GM23338 (cell line): ENCODE data around the gene NPB. TPM values are rescaled to one million over a fixed set of nuclear protein-coding genes. Genes with fewer than 3 reads are reported as not detected.

Experiments used
- ATAC-seq: fragments of 200-7000 bp; cut with Tn5 transposase; 3 replicates; pipeline ENCODE4 v1.9.1; 2020
- DNase-seq: peaks from one replicate; pipeline ENCODE4 v3.0.0-alpha.2; 2015; ENCODE audit warnings: low spot score
- H2AFZ ChIP-seq: fragments of 200-600 bp; sonication (generic); 2 replicates; pipeline ENCODE4 v1.8.0; 2016; ENCODE audit warnings: antibody characterized with exemption, mild to moderate bottlenecking, moderate library complexity
- H3F3A ChIP-seq: fragments of 200-600 bp; sonication (generic); replicated peaks from 2 replicates; pipeline ENCODE4 v1.8.0; 2017; ENCODE audit warnings: antibody characterized with exemption, mixed run types, low read depth
- H3K27ac ChIP-seq: fragments of 200-600 bp; sonication (generic); 2 replicates; pipeline ENCODE4 v1.6.1; 2016; ENCODE audit warnings: low read depth
- H3K27me3 ChIP-seq: fragments of 200-600 bp; sonication (generic); 2 replicates; pipeline ENCODE4 v1.8.0; 2016; ENCODE audit warnings: mild to moderate bottlenecking, mixed run types, moderate library complexity; ENCODE audit not compliant: insufficient read depth
- H3K36me3 ChIP-seq: fragments of 200-600 bp; sonication (generic); 2 replicates; pipeline ENCODE4 v1.8.0; 2016; ENCODE audit warnings: mild to moderate bottlenecking; ENCODE audit not compliant: insufficient read depth
- H3K4me1 ChIP-seq: fragments of 200-600 bp; sonication (generic); 2 replicates; pipeline ENCODE4 v1.8.0; 2016; ENCODE audit warnings: mild to moderate bottlenecking, moderate library complexity; ENCODE audit not compliant: insufficient read depth
- H3K4me2 ChIP-seq: fragments of 200-600 bp; sonication (generic); 2 replicates; pipeline ENCODE4 v1.7.1; 2017; ENCODE audit warnings: mixed run types
- H3K4me3 ChIP-seq: fragments of 200-600 bp; sonication (generic); 2 replicates; pipeline ENCODE4 v1.6.1; 2016; ENCODE audit warnings: mixed run types
- H3K79me2 ChIP-seq: fragments of 200-600 bp; sonication (generic); replicated peaks from 2 replicates; pipeline ENCODE4 v1.8.0; 2017; ENCODE audit warnings: mild to moderate bottlenecking; ENCODE audit not compliant: insufficient read depth
- H3K9me2 ChIP-seq: fragments of 200-600 bp; sonication (generic); 2 replicates; pipeline ENCODE4 v1.8.0; 2017; ENCODE audit not compliant: insufficient read depth
- H4K20me1 ChIP-seq: fragments of 200-600 bp; sonication (generic); replicated peaks from 2 replicates; pipeline ENCODE4 v1.8.0; 2017; ENCODE audit warnings: mild to moderate bottlenecking; ENCODE audit not compliant: insufficient read depth
- H3K27ac Mint-ChIP-seq: 2 replicates; pipeline ENCODE4 v1.8.0; 2020; ENCODE audit warnings: inconsistent platforms, mild to moderate bottlenecking, moderate library complexity, mixed read lengths
- H3K27me3 Mint-ChIP-seq: 3 replicates; pipeline ENCODE4 v1.8.0; 2022; ENCODE audit warnings: low read depth, mild to moderate bottlenecking, moderate library complexity, mixed read lengths, inconsistent platforms; ENCODE audit not compliant: insufficient read depth, poor library complexity
- H3K36me3 Mint-ChIP-seq: 3 replicates; pipeline ENCODE4 v1.8.0; 2021; ENCODE audit warnings: low read depth, mild to moderate bottlenecking, inconsistent platforms, moderate library complexity, mixed read lengths
- H3K4me1 Mint-ChIP-seq: 3 replicates; pipeline ENCODE4 v1.8.0; 2020; ENCODE audit warnings: mild to moderate bottlenecking, inconsistent platforms, mixed read lengths
- H3K4me3 Mint-ChIP-seq: 3 replicates; pipeline ENCODE4 v1.8.0; 2021; ENCODE audit warnings: moderate library complexity, mild to moderate bottlenecking, inconsistent platforms, mixed read lengths
- H3K9me3 Mint-ChIP-seq: 3 replicates; pipeline ENCODE4 v1.8.0; 2020; ENCODE audit warnings: moderate library complexity, mild to moderate bottlenecking, inconsistent platforms, mixed read lengths
- CREB1 ChIP-seq: fragments of 250-450 bp; sonication (Bioruptor Pico); IDR thresholded peaks from 2 replicates; pipeline ENCODE4 v1.5.0; 2020; ENCODE audit warnings: low read depth, mild to moderate bottlenecking, moderate library complexity
- NANOG ChIP-seq: IDR thresholded peaks from 2 replicates; pipeline ENCODE4 v1.6.1; 2016; ENCODE audit warnings: antibody characterized with exemption, borderline replicate concordance
- POLR2AphosphoS5 ChIP-seq: IDR thresholded peaks from 2 replicates; pipeline ENCODE4 v1.6.1; 2016; ENCODE audit warnings: antibody characterized with exemption, low read depth
- STAT1 ChIP-seq: IDR thresholded peaks from one replicate; pipeline ENCODE4 v1.6.1; 2016; ENCODE audit warnings: antibody characterized with exemption; ENCODE audit not compliant: unreplicated experiment
- polyA plus RNA-seq: library from polyadenylated mRNA; unstranded; fragments of >200 nt; fragmentation: Nextera tagmentation; extraction: Ambion mirVana; gene quantifications from 2 replicates; pipeline ENCODE4 v1.2.1, GENCODE V29; 2016
- total RNA-seq: library from RNA; depleted of rRNA; stranded (reverse); fragments of >200 nt; shearing (Covaris generic); gene quantifications from 2 replicates; pipeline ENCODE4 v1.2.3, GENCODE V29; 2014
- TF ChIP-seq, protein P1 (sequence below): fragments of 250-450 bp; sonication (Bioruptor Pico); IDR thresholded peaks from 2 replicates; pipeline ENCODE4 v1.5.0; 2020; ENCODE audit warnings: mild to moderate bottlenecking, moderate library complexity
- TF ChIP-seq, protein P2 (sequence below): IDR thresholded peaks from 2 replicates; pipeline ENCODE4 v1.6.1; 2016; ENCODE audit warnings: antibody characterized with exemption

Gene NPB
- total and polyA plus RNA-seq, 2 experiments from 2014 or later: 3.6 to 3.8 TPM

DNA sequence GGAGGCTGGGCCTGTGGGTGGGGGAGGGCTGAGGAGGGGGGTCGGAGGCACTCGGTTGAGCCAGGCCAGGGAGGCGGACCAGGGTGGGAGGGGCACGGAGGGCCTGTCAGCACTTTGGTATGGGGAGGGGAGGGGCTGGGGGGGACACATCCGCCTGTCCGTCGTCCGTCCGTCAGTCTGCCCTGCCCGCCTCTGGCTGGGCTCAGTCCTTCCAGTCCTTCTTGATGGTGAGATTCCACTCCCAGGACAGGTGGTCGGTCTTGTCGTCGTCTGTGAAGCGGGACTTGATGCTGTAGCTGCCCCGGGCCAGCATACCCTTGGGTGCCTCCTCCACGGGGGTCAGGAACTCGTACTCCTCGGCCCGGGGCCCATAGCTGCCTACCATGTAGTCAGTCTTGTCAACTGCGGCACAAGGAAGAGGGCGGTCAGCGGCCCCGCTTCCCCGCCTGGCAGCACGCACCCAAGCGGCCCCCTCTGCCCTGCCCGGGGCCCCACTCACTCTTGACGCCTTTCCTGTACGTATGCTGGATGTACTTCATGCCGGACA lies 33.3 kb upstream of the NPB start (continued):
- TF ChIP-seq, protein P1, sequence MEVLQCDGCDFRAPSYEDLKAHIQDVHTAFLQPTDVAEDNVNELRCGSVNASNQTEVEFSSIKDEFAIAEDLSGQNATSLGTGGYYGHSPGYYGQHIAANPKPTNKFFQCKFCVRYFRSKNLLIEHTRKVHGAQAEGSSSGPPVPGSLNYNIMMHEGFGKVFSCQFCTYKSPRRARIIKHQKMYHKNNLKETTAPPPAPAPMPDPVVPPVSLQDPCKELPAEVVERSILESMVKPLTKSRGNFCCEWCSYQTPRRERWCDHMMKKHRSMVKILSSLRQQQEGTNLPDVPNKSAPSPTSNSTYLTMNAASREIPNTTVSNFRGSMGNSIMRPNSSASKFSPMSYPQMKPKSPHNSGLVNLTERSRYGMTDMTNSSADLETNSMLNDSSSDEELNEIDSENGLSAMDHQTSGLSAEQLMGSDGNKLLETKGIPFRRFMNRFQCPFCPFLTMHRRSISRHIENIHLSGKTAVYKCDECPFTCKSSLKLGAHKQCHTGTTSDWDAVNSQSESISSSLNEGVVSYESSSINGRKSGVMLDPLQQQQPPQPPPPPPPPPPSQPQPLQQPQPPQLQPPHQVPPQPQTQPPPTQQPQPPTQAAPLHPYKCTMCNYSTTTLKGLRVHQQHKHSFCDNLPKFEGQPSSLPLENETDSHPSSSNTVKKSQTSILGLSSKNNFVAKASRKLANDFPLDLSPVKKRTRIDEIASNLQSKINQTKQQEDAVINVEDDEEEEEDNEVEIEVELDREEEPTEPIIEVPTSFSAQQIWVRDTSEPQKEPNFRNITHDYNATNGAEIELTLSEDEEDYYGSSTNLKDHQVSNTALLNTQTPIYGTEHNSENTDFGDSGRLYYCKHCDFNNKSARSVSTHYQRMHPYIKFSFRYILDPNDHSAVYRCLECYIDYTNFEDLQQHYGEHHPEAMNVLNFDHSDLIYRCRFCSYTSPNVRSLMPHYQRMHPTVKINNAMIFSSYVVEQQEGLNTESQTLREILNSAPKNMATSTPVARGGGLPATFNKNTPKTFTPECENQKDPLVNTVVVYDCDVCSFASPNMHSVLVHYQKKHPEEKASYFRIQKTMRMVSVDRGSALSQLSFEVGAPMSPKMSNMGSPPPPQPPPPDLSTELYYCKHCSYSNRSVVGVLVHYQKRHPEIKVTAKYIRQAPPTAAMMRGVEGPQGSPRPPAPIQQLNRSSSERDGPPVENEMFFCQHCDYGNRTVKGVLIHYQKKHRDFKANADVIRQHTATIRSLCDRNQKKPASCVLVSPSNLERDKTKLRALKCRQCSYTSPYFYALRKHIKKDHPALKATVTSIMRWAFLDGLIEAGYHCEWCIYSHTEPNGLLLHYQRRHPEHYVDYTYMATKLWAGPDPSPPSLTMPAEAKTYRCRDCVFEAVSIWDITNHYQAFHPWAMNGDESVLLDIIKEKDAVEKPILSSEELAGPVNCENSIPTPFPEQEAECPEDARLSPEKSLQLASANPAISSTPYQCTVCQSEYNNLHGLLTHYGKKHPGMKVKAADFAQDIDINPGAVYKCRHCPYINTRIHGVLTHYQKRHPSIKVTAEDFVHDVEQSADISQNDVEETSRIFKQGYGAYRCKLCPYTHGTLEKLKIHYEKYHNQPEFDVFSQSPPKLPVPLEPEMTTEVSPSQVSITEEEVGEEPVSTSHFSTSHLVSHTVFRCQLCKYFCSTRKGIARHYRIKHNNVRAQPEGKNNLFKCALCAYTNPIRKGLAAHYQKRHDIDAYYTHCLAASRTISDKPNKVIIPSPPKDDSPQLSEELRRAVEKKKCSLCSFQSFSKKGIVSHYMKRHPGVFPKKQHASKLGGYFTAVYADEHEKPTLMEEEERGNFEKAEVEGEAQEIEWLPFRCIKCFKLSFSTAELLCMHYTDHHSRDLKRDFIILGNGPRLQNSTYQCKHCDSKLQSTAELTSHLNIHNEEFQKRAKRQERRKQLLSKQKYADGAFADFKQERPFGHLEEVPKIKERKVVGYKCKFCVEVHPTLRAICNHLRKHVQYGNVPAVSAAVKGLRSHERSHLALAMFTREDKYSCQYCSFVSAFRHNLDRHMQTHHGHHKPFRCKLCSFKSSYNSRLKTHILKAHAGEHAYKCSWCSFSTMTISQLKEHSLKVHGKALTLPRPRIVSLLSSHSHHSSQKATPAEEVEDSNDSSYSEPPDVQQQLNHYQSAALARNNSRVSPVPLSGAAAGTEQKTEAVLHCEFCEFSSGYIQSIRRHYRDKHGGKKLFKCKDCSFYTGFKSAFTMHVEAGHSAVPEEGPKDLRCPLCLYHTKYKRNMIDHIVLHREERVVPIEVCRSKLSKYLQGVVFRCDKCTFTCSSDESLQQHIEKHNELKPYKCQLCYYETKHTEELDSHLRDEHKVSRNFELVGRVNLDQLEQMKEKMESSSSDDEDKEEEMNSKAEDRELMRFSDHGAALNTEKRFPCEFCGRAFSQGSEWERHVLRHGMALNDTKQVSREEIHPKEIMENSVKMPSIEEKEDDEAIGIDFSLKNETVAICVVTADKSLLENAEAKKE (CRISPR knock-in tag): no peak

DNA sequence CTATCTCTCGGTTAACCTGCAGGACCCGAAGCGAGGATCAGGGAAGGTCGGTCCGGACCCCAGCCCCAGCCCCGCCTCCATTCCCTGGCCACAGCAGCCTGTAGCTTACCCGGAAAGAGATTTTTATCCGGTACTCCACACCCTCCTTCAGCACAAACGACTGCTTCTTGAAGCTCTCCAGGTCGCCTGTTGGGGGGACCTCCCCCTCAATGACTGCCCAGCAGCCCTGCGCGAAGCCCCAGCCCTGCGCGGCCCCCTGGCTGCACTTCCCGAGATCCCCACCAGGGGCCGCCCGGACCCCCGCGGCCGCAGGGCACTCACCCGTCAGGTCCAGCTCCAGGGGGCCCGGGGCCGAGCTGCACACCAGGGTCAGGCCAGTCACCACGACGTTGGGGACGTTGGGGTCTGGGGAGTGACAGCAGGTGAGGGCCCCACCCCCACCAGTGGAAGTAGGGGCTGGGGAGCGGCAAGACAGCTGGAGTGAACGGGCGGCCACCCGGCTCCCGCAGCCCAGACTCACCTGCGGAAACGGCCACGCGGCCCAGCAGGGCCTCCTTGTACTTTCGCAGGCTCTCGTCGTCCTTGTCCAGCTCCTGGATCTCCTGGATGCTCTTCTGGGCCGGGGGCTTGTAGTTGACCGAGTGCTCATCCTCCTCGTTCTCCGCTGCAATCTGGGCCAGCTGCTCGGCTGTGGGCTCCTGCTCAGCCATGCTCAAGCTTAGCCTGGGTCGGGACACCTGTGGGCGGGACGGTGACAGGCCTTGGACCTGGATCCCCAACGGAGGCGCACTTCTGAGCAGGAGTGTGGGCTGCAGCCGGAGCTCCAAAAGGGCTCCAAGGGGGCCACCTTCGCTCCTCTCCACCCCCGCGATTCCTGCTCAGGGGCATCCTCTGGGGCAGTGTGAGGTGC lies 32.6 kb upstream of the NPB start:
- peaks cover 13% of the 10 kb centered on the region for H4K20me1 ChIP-seq
- DNase-seq (peak; percentile 65), ATAC-seq (peak; percentile 51)
- peaks cover 7% of the 10 kb centered on the region; the same call in 1 of the 2 replicates for H3K79me2 ChIP-seq
- H3F3A ChIP-seq: peaks cover 53% of the 10 kb centered on the region
- H3K27ac Mint-ChIP-seq: peak overlapping the region; percentile 91
- peaks cover 22% of the 10 kb centered on the region for H3K4me1 Mint-ChIP-seq
- H3K36me3 ChIP-seq: 0 out of 2 replicates have a peak, but pooled peaks cover 6% of the 10 kb centered on the region
- H3K36me3 Mint-ChIP-seq: peaks cover 9% of the 10 kb centered on the region; the same call in 2 of the 3 replicates
- H3K4me1 ChIP-seq: peaks cover 12% of the 10 kb centered on the region
- no peaks in the 10 kb centered on the region for H3K9me2 ChIP-seq
- H3K4me3 ChIP-seq: peak overlapping the region; percentile 85
- H2AFZ ChIP-seq: no peak overlapping the region
- H3K27me3 ChIP-seq: no peaks in the 10 kb centered on the region
- H3K27ac ChIP-seq: peak overlapping the region; percentile 81
- peak overlapping the region; percentile 94 for H3K4me2 ChIP-seq
- peaks cover 45% of the 10 kb centered on the region for H3K27me3 Mint-ChIP-seq
- no peaks in the 10 kb centered on the region; the same call in 2 of the 3 replicates for H3K9me3 Mint-ChIP-seq
- peak overlapping the region; percentile 80 for H3K4me3 Mint-ChIP-seq
- peak; percentile 34; the same call in 1 of the 2 replicates for TF ChIP-seq CREB1 (CRISPR knock-in tag)
- TF ChIP-seq, protein P2, sequence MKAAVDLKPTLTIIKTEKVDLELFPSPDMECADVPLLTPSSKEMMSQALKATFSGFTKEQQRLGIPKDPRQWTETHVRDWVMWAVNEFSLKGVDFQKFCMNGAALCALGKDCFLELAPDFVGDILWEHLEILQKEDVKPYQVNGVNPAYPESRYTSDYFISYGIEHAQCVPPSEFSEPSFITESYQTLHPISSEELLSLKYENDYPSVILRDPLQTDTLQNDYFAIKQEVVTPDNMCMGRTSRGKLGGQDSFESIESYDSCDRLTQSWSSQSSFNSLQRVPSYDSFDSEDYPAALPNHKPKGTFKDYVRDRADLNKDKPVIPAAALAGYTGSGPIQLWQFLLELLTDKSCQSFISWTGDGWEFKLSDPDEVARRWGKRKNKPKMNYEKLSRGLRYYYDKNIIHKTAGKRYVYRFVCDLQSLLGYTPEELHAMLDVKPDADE: no peak
- TF ChIP-seq NANOG: no peak
- TF ChIP-seq, protein P1 (CRISPR knock-in tag): no peak
- no peak for TF ChIP-seq STAT1
- TF ChIP-seq POLR2AphosphoS5: peak; percentile 8; the same call in 1 of the 2 replicates
